CD14-positive monocyte (primary cell): ENCODE data around the gene SERBP1. TPM values are rescaled to one million over a fixed set of nuclear protein-coding genes. Genes with fewer than 3 reads are reported as not detected.
A peak's percentile ranks its signal among the peaks of the same experiment; 100 is the strongest.

Experiments
- DNase-seq, 3 donors: peaks; one replicate each; pipeline ENCODE4 v3.0.0-alpha.2; 2011 to 2022
- H2AFZ ChIP-seq: 2 replicates; pipeline ENCODE4 v1.6.0; 2012; ENCODE audit warnings: mild to moderate bottlenecking, low read depth, low read length, inconsistent platforms; ENCODE audit not compliant: insufficient read depth, poor library complexity, severe bottlenecking
- H3K27ac ChIP-seq, 2 donors: 1 replicate in 1 of 2; 2 replicates in 1 of 2; pipeline ENCODE4 v1.5.1; 2012 to 2013; ENCODE audit warnings: low read length in 2 of 2, control low read depth in 1 of 2, inconsistent platforms in 1 of 2, low read depth in 1 of 2, mild to moderate bottlenecking in 1 of 2
- H3K27me3 ChIP-seq, 2 donors: one replicate each; pipeline versions ENCODE4 v1.6.0 to v1.6.1; 2011 to 2013; ENCODE audit warnings: low read length in 2 of 2; ENCODE audit not compliant: control insufficient read depth in 2 of 2, insufficient read depth in 2 of 2
- H3K36me3 ChIP-seq, 2 donors: replicated peaks in 1 of 2; 1 replicate in 1 of 2; 2 replicates in 1 of 2; pipeline versions ENCODE4 v1.5.1 to v1.6.1; 2012 to 2013; ENCODE audit warnings: low read length in 2 of 2, control low read depth in 1 of 2, inconsistent platforms in 1 of 2, mild to moderate bottlenecking in 1 of 2; ENCODE audit not compliant: insufficient read depth in 2 of 2, control insufficient read depth in 1 of 2
- H3K4me1 ChIP-seq, 2 donors: 1 replicate in 1 of 2; 2 replicates in 1 of 2; pipeline versions ENCODE4 v1.5.1 to v1.6.1; 2012 to 2013; ENCODE audit warnings: low read length in 2 of 2, control low read depth in 1 of 2, inconsistent platforms in 1 of 2, mild to moderate bottlenecking in 1 of 2, moderate library complexity in 1 of 2; ENCODE audit not compliant: insufficient read depth in 2 of 2, control insufficient read depth in 1 of 2
- H3K4me2 ChIP-seq: replicated peaks from 2 replicates; pipeline ENCODE3; 2012; ENCODE audit warnings: low read length, moderate library complexity, mild to moderate bottlenecking; ENCODE audit not compliant: poor library complexity, severe bottlenecking; ENCODE audit errors: extremely low read depth
- H3K4me3 ChIP-seq, 3 experiments: fragments of 200-600 bp in 1 of 3; sonication (generic) in 1 of 3; replicated peaks in 1 of 3; 1 replicate in 2 of 3; 2 replicates in 1 of 3; pipeline ENCODE4 v1.5.1; 2011 to 2013; ENCODE audit warnings: low read length in 3 of 3, mild to moderate bottlenecking in 3 of 3, control low read depth in 2 of 3, low read depth in 2 of 3, inconsistent platforms in 1 of 3, moderate library complexity in 1 of 3
- H3K79me2 ChIP-seq: 2 replicates; pipeline ENCODE4 v1.6.0; 2012; ENCODE audit warnings: mild to moderate bottlenecking, control low read depth, inconsistent platforms, low read length, moderate library complexity; ENCODE audit not compliant: insufficient read depth
- H3K9ac ChIP-seq: 2 replicates; pipeline ENCODE4 v1.6.0; 2017; ENCODE audit warnings: low read length, mild to moderate bottlenecking; ENCODE audit not compliant: insufficient read depth, poor library complexity, severe bottlenecking
- H3K9me3 ChIP-seq, 2 donors: replicated peaks in 1 of 2; 1 replicate in 1 of 2; 2 replicates in 1 of 2; pipeline versions ENCODE4 v1.5.1 to v1.6.1; 2012 to 2013; ENCODE audit warnings: low read length in 2 of 2, control low read depth in 1 of 2; ENCODE audit not compliant: control insufficient read depth in 1 of 2, insufficient read depth in 1 of 2
- H4K20me1 ChIP-seq: 2 replicates; pipeline ENCODE4 v1.6.0; 2012; ENCODE audit warnings: mild to moderate bottlenecking, low read length, control low read depth, moderate library complexity; ENCODE audit not compliant: insufficient read depth
- H3K27ac Mint-ChIP-seq, 7 donors: one replicate each; pipeline ENCODE4 v1.8.0; 2020; ENCODE audit warnings: mild to moderate bottlenecking in 7 of 7, mixed read lengths in 7 of 7, moderate library complexity in 6 of 7, inconsistent platforms in 2 of 7
- H3K27me3 Mint-ChIP-seq, 3 donors: one replicate each; pipeline ENCODE4 v1.8.0; 2021 to 2022; ENCODE audit warnings: low read depth in 3 of 3, mild to moderate bottlenecking in 3 of 3, mixed read lengths in 3 of 3, moderate library complexity in 3 of 3, inconsistent platforms in 1 of 3
- H3K36me3 Mint-ChIP-seq, 2 donors: one replicate each; pipeline ENCODE4 v1.8.0; 2020; ENCODE audit warnings: mixed read lengths in 2 of 2, inconsistent platforms in 1 of 2, mild to moderate bottlenecking in 1 of 2
- H3K4me1 Mint-ChIP-seq: one replicate; pipeline ENCODE4 v1.8.0; 2020; ENCODE audit warnings: mild to moderate bottlenecking, mixed read lengths
- H3K4me3 Mint-ChIP-seq, 2 donors: one replicate each; pipeline ENCODE4 v1.8.0; 2020; ENCODE audit warnings: mild to moderate bottlenecking in 2 of 2, mixed read lengths in 2 of 2, moderate library complexity in 1 of 2
- H3K9me3 Mint-ChIP-seq, 7 donors: one replicate each; pipeline ENCODE4 v1.8.0; 2020 to 2022; ENCODE audit warnings: mixed read lengths in 7 of 7, mild to moderate bottlenecking in 6 of 7, moderate library complexity in 6 of 7, inconsistent platforms in 2 of 7
- CTCF ChIP-seq: fragments of 200-600 bp; IDR thresholded peaks from one replicate; pipeline ENCODE4 v1.8.0; 2022; ENCODE audit warnings: antibody characterized with exemption, mild to moderate bottlenecking
- WGBS: methylation state at CpG from one replicate; pipeline ENCODE4 v1.1.5; 2013; ENCODE audit warnings: missing lambda C conversion rate; ENCODE audit not compliant: insufficient coverage; 5-methylcytosine and 5-hydroxymethylcytosine counted together
- intact Hi-C, 2 donors: fragments of 100-400 bp; cut with micrococcal nuclease; formaldehyde crosslinking; loops; one replicate each; pipeline versions ENCODE4 v1.15.0 to v1.15.1; 2023
- polyA plus RNA-seq, 3 donors: library from polyadenylated mRNA; depleted of rRNA in 1 of 3; unstranded in 2 of 3; stranded (reverse) in 1 of 3; fragments of 300-500 nt in 2 of 3; fragments of >200 nt in 1 of 3; fragmentation: Illumina TruSeq in 2 of 3; gene quantifications; 1 replicate in 2 of 3; 2 replicates in 1 of 3; pipeline ENCODE4 v1.2.3, GENCODE V29; 2012 to 2021

SERBP1 gene
- polyA plus RNA-seq, 3 donors, result 38.2 to 78.8 (median 75.3) TPM

GRCh38 chr1:67368046-67368514, 62.1 kb downstream of the SERBP1 start:
- H3K4me3 ChIP-seq, result no peak overlapping the region
- H3K9me3 ChIP-seq, result no peaks in the 10 kb centered on the region
- H3K4me2 ChIP-seq, result no peak overlapping the region
- WGBS, result no CpG with 5 or more reads among the region's 1 CpG
- no peaks in the 10 kb centered on the region for H3K36me3 Mint-ChIP-seq
- H3K27ac ChIP-seq, result no peak overlapping the region
- H3K27ac Mint-ChIP-seq, result peak overlapping the region in 1 of 7 donors; percentile 70
- no peaks in the 10 kb centered on the region for H3K36me3 ChIP-seq
- H3K9ac ChIP-seq, result no peak overlapping the region
- peaks cover 0 to 8% (median 0%) of the 10 kb centered on the region in 7 donors for H3K9me3 Mint-ChIP-seq
- TF ChIP-seq CTCF, result no peak
- no peaks in the 10 kb centered on the region for H4K20me1 ChIP-seq
- DNase-seq, result no peak
- no peaks in the 10 kb centered on the region for H3K27me3 ChIP-seq
- H3K4me3 Mint-ChIP-seq, result no peak overlapping the region
- H2AFZ ChIP-seq, result no peak overlapping the region
- H3K4me1 ChIP-seq, result no peaks in the 10 kb centered on the region
- H3K27me3 Mint-ChIP-seq, result peaks cover 0 to 3% (median 0%) of the 10 kb centered on the region in 3 donors
- intact Hi-C loops, result no loop called here
- H3K4me1 Mint-ChIP-seq, result no peaks in the 10 kb centered on the region
- no peaks in the 10 kb centered on the region for H3K79me2 ChIP-seq

DNA sequence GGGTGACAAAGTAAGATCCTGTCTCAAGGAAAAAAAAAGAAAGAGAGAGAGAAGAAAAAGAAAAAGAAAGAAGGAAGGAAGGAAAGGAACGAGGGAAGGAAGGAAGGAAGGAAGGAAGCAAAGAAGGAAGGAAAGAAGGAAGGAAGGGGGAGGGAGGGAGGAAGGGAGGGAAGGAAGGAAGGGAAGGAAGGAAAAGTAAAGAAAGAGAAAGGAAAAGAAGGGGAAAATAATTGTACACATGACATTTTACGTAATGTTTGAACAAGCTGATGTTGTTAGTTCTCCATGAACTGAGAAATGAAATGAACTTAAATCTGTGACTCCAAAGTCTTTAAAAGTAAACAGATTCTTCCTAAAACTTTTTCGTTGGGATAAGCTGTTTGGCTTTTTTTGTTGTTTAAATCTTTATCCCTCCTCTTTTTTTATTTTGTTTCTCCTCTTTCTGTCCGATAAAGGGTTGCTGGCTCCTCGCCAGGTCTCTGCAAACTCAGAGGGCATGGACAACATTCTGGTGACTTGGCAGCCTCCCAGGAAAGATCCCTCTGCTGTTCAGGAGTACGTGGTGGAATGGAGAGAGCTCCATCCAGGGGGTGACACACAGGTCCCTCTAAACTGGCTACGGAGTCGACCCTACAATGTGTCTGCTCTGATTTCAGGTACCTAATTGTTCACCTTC, 62.7 kb downstream of the SERBP1 start:
- H3K79me2 ChIP-seq, result no peaks in the 10 kb centered on the region
- intact Hi-C loops, result no loop called here
- H3K36me3 Mint-ChIP-seq, result no peaks in the 10 kb centered on the region

More for the DNA sequence above, 62.7 kb downstream of the SERBP1 start:
- Histone ChIP-seq H3K9ac (no peak overlapping the region), H3K27me3 (no peaks in the 10 kb centered on the region), H3K4me1 (no peaks in the 10 kb centered on the region), H3K36me3 (no peaks in the 10 kb centered on the region), H4K20me1 (no peaks in the 10 kb centered on the region), H3K4me2 (no peak overlapping the region), H3K4me3 (no peak overlapping the region), H3K9me3 (no peaks in the 10 kb centered on the region), H3K27ac (no peak overlapping the region), H2AFZ (no peak overlapping the region)
- no peak for TF ChIP-seq CTCF
- peaks cover 0 to 3% (median 0%) of the 10 kb centered on the region in 3 donors for H3K27me3 Mint-ChIP-seq
- 78% methylated on average over 3 of the region's 8 CpGs for WGBS
- peaks cover 0 to 8% (median 0%) of the 10 kb centered on the region in 7 donors for H3K9me3 Mint-ChIP-seq
- H3K27ac Mint-ChIP-seq, result peak overlapping the region in 1 of 7 donors; percentile 70
- no peak for DNase-seq
- no peak overlapping the region for H3K4me3 Mint-ChIP-seq
- H3K4me1 Mint-ChIP-seq, result no peaks in the 10 kb centered on the region
